HepG2 (cell line): ENCODE data around the gene ACSF3. TPM values are rescaled to one million over a fixed set of nuclear protein-coding genes. Genes with fewer than 3 reads are reported as not detected.

Source experiments
- ASH2L ChIP-seq: fragments of 300-600, 200-600 bp; sonication (generic); IDR thresholded peaks from 2 replicates; pipeline ENCODE4 v1.7.0; 2017; ENCODE audit warnings: low read depth, mild to moderate bottlenecking, moderate library complexity, mixed read lengths, low read length; ENCODE audit not compliant: insufficient read length
- BORCS8-MEF2B ChIP-seq: sonication (generic); formaldehyde crosslinking; IDR thresholded peaks from 2 replicates; pipeline ENCODE4 v1.8.0; 2022; ENCODE audit warnings: mild to moderate bottlenecking, missing genetic modification reagents
- BRCA1 ChIP-seq: sonication (generic); formaldehyde crosslinking; IDR thresholded peaks from 2 replicates; pipeline ENCODE4 v1.4.0; 2020; ENCODE audit warnings: missing genetic modification reagents
- IKZF4 ChIP-seq: sonication (generic); formaldehyde crosslinking; IDR thresholded peaks from 2 replicates; pipeline ENCODE4 v1.5.1; 2020; ENCODE audit warnings: borderline replicate concordance, mild to moderate bottlenecking, low read depth, missing genetic modification reagents; ENCODE audit errors: not compliant biosample characterization
- NFYB ChIP-seq: sonication (generic); formaldehyde crosslinking; IDR thresholded peaks from 2 replicates; pipeline ENCODE4 v1.4.0; 2020; ENCODE audit warnings: missing genetic modification reagents
- ZFX ChIP-seq: sonication (generic); formaldehyde crosslinking; IDR thresholded peaks from 2 replicates; pipeline ENCODE4 v1.4.0; 2020; ENCODE audit warnings: mild to moderate bottlenecking, low read depth, missing genetic modification reagents, moderate library complexity
- ZNF160 ChIP-seq: sonication (generic); formaldehyde crosslinking; IDR thresholded peaks from 2 replicates; pipeline ENCODE4 v1.8.0; 2022; ENCODE audit warnings: mild to moderate bottlenecking, inconsistent platforms, missing genetic modification reagents
- ZNF614 ChIP-seq: IDR thresholded peaks from 2 replicates; pipeline ENCODE4 v1.6.1; 2018; ENCODE audit warnings: missing biosample characterization, missing genetic modification reagents, inconsistent platforms, borderline replicate concordance
- polyA plus RNA-seq, 8 experiments: library from polyadenylated mRNA; depleted of rRNA in 3 of 8; stranded (reverse) in 7 of 8; unstranded in 1 of 8; fragments of >200 nt; fragmentation: Illumina TruSeq in 4 of 8; extraction: Trizol in 4 of 8; gene quantifications; 2 replicates each; pipeline versions ENCODE4 v1.2.1 to v1.2.3, GENCODE V29; 2011 to 2016; ENCODE audit warnings: low read depth in 4 of 8, missing spikeins in 1 of 8, mixed read lengths in 1 of 8; ENCODE audit not compliant: insufficient read depth in 1 of 8
- total RNA-seq, 5 experiments: library from RNA; depleted of rRNA; stranded (reverse); fragments of >200 nt; fragmentation: Illumina TruSeq; extraction: Trizol; gene quantifications; 2 replicates each; pipeline ENCODE4 v1.2.3, GENCODE V29; 2016; ENCODE audit warnings: low read depth in 1 of 5
- TF ChIP-seq, protein P1 (sequence below): sonication (generic); formaldehyde crosslinking; IDR thresholded peaks from 2 replicates; pipeline ENCODE4 v1.4.0; 2020; ENCODE audit warnings: missing genetic modification reagents
- TF ChIP-seq, protein P2 (sequence below): sonication (generic); formaldehyde crosslinking; IDR thresholded peaks from 2 replicates; pipeline ENCODE4 v1.5.0; 2020; ENCODE audit warnings: missing genetic modification reagents, mild to moderate bottlenecking, borderline replicate concordance
- TF ChIP-seq, protein P3 (sequence below): sonication (generic); formaldehyde crosslinking; IDR thresholded peaks from 2 replicates; pipeline ENCODE4 v1.8.0; 2022; ENCODE audit warnings: low read depth, missing genetic modification reagents
- TF ChIP-seq, protein P4 (sequence below): sonication (generic); formaldehyde crosslinking; IDR thresholded peaks from 2 replicates; pipeline ENCODE4 v1.8.1; 2023; ENCODE audit warnings: mild to moderate bottlenecking, missing genetic modification reagents
- TF ChIP-seq, protein P5 (sequence below): sonication (generic); formaldehyde crosslinking; IDR thresholded peaks from 2 replicates; pipeline ENCODE4 v1.4.0; 2020; ENCODE audit warnings: missing genetic modification reagents
- TF ChIP-seq, protein P6 (sequence below): sonication (generic); formaldehyde crosslinking; IDR thresholded peaks from 2 replicates; pipeline ENCODE4 v1.8.0; 2022; ENCODE audit warnings: mild to moderate bottlenecking, missing genetic modification reagents, moderate library complexity

The ACSF3 gene
- total and polyA plus RNA-seq, 2 of the 13 experiments (the other 11 are each of a cell fraction or from before 2014, with no cell fraction given): 14.9 to 30.6 TPM

DNA sequence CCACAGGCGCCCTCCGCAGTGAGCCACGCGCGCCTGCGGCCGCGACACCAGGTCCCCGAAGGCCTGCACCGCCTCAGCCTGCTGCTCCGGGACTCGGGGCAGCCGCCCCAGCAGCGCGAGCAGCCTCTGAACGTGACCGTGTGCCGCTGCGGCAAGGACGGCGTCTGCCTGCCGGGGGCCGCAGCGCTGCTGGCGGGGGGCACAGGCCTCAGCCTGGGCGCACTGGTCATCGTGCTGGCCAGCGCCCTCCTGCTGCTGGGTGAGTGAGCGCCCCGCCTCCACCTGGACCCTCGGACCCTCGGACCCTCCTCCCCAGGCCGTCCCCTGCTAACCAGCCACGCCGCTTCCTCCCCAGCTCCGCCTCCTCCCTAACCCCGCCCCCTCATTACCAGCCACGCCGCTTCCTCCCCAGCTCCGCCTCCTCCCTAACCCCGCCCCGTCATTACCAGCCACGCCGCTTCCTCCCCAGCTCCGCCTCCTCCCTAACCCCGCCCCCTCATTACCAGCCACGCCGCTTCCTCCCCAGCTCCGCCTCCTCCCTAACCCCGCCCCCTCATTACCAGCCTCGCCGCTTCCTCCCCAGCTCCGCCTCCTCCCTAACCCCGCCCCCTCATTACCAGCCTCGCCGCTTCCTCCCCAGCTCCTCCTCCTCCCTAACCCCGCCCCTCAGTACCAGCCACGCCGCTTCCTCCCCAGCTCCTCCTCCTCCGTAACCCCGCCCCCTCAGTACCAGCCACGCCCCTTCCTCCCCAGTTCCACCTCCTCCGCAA, 98.7 kb downstream of the ACSF3 start (continued):
- TF ChIP-seq, protein P1, sequence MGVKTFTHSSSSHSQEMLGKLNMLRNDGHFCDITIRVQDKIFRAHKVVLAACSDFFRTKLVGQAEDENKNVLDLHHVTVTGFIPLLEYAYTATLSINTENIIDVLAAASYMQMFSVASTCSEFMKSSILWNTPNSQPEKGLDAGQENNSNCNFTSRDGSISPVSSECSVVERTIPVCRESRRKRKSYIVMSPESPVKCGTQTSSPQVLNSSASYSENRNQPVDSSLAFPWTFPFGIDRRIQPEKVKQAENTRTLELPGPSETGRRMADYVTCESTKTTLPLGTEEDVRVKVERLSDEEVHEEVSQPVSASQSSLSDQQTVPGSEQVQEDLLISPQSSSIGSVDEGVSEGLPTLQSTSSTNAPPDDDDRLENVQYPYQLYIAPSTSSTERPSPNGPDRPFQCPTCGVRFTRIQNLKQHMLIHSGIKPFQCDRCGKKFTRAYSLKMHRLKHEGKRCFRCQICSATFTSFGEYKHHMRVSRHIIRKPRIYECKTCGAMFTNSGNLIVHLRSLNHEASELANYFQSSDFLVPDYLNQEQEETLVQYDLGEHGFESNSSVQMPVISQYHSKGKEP (CRISPR knock-in tag): peak; percentile 77; the same call in 1 of the 2 replicates
- TF ChIP-seq, protein P2, sequence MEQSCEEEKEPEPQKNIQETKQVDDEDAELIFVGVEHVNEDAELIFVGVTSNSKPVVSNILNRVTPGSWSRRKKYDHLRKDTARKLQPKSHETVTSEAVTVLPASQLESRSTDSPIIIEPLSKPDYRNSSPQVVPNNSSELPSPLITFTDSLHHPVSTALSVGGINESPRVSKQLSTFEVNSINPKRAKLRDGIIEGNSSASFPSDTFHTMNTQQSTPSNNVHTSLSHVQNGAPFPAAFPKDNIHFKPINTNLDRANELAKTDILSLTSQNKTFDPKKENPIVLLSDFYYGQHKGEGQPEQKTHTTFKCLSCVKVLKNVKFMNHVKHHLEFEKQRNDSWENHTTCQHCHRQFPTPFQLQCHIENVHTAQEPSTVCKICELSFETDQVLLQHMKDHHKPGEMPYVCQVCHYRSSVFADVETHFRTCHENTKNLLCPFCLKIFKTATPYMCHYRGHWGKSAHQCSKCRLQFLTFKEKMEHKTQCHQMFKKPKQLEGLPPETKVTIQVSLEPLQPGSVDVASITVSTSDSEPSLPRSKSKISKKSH: 0 out of 2 replicates have a peak, but pooled peaks have one; percentile 84
- TF ChIP-seq ZNF614 (CRISPR knock-in tag): peak; percentile 82; the same call in 1 of the 2 replicates
- TF ChIP-seq, protein P3, sequence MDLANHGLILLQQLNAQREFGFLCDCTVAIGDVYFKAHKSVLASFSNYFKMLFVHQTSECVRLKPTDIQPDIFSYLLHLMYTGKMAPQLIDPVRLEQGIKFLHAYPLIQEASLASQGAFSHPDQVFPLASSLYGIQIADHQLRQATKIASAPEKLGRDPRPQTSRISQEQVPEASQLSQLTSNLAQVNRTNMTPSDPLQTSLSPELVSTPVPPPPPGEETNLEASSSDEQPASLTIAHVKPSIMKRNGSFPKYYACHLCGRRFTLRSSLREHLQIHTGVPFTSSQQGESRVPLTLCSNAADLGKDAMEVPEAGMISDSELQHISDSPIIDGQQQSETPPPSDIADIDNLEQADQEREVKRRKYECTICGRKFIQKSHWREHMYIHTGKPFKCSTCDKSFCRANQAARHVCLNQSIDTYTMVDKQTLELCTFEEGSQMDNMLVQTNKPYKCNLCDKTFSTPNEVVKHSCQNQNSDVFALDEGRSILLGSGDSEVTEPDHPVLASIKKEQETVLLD: peak; percentile 20; the same call in 1 of the 2 replicates
- peak; percentile 53 for TF ChIP-seq ASH2L
- TF ChIP-seq IKZF4 (CRISPR knock-in tag): peak; percentile 87
- TF ChIP-seq, protein P4, sequence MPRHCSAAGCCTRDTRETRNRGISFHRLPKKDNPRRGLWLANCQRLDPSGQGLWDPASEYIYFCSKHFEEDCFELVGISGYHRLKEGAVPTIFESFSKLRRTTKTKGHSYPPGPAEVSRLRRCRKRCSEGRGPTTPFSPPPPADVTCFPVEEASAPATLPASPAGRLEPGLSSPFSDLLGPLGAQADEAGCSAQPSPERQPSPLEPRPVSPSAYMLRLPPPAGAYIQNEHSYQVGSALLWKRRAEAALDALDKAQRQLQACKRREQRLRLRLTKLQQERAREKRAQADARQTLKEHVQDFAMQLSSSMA (CRISPR knock-in tag): peak; percentile 90; the same call in 1 of the 2 replicates
- TF ChIP-seq BRCA1 (CRISPR knock-in tag): peak; percentile 85; the same call in 1 of the 2 replicates
- TF ChIP-seq NFYB: peak; percentile 33; the same call in 1 of the 2 replicates
- TF ChIP-seq, protein P5, sequence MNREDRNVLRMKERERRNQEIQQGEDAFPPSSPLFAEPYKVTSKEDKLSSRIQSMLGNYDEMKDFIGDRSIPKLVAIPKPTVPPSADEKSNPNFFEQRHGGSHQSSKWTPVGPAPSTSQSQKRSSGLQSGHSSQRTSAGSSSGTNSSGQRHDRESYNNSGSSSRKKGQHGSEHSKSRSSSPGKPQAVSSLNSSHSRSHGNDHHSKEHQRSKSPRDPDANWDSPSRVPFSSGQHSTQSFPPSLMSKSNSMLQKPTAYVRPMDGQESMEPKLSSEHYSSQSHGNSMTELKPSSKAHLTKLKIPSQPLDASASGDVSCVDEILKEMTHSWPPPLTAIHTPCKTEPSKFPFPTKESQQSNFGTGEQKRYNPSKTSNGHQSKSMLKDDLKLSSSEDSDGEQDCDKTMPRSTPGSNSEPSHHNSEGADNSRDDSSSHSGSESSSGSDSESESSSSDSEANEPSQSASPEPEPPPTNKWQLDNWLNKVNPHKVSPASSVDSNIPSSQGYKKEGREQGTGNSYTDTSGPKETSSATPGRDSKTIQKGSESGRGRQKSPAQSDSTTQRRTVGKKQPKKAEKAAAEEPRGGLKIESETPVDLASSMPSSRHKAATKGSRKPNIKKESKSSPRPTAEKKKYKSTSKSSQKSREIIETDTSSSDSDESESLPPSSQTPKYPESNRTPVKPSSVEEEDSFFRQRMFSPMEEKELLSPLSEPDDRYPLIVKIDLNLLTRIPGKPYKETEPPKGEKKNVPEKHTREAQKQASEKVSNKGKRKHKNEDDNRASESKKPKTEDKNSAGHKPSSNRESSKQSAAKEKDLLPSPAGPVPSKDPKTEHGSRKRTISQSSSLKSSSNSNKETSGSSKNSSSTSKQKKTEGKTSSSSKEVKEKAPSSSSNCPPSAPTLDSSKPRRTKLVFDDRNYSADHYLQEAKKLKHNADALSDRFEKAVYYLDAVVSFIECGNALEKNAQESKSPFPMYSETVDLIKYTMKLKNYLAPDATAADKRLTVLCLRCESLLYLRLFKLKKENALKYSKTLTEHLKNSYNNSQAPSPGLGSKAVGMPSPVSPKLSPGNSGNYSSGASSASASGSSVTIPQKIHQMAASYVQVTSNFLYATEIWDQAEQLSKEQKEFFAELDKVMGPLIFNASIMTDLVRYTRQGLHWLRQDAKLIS (CRISPR knock-in tag): 0 out of 2 replicates have a peak, but pooled peaks have one; percentile 76
- TF ChIP-seq ZFX: peak; percentile 99
- peak; percentile 90 for TF ChIP-seq ZNF160 (CRISPR knock-in tag)
- TF ChIP-seq, protein P6, sequence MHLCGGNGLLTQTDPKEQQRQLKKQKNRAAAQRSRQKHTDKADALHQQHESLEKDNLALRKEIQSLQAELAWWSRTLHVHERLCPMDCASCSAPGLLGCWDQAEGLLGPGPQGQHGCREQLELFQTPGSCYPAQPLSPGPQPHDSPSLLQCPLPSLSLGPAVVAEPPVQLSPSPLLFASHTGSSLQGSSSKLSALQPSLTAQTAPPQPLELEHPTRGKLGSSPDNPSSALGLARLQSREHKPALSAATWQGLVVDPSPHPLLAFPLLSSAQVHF (CRISPR knock-in tag): 0 out of 2 replicates have a peak, but pooled peaks have one; percentile 31
- TF ChIP-seq BORCS8-MEF2B (CRISPR knock-in tag): peak; percentile 76
